HepG2 (cell line): Measurements from ENCODE around the gene P4HB. TPM values are rescaled to one million over a fixed set of nuclear protein-coding genes. Genes with fewer than 3 reads are reported as not detected.

Experiments used
- AGO2 ChIP-seq: fragments of 200-400 bp; formaldehyde crosslinking; optimal IDR thresholded peaks from 2 replicates; pipeline ENCODE3; 2017; ENCODE audit warnings: mild to moderate bottlenecking, low read depth, low read length, moderate library complexity
- ATF3 ChIP-seq: sonication (generic); formaldehyde crosslinking; IDR thresholded peaks from 2 replicates; pipeline ENCODE4 v1.4.0; 2020; ENCODE audit warnings: missing genetic modification reagents
- CTCF ChIP-seq: sonication (generic); formaldehyde crosslinking; IDR thresholded peaks from 2 replicates; pipeline ENCODE4 v1.5.0; 2020; ENCODE audit warnings: mild to moderate bottlenecking, missing genetic modification reagents, moderate library complexity
- DMAP1 ChIP-seq: IDR thresholded peaks from 2 replicates; pipeline ENCODE4 v1.6.1; 2016
- DR1 ChIP-seq: sonication (generic); formaldehyde crosslinking; IDR thresholded peaks from 2 replicates; pipeline ENCODE4 v1.8.0; 2021; ENCODE audit warnings: mild to moderate bottlenecking, missing genetic modification reagents, inconsistent platforms
- EZH2 ChIP-seq: conservative IDR thresholded peaks from 2 replicates; pipeline ENCODE4 v1.6.1; 2012; ENCODE audit warnings: mild to moderate bottlenecking, low read depth, low read length, moderate library complexity
- HDAC6 ChIP-seq: fragments of 200-600 bp; sonication (generic); IDR thresholded peaks from 2 replicates; pipeline ENCODE4 v1.7.0; 2017; ENCODE audit warnings: mild to moderate bottlenecking, antibody characterized with exemption, low read length, low read depth
- KMT2B ChIP-seq: IDR thresholded peaks from 2 replicates; pipeline ENCODE4 v1.6.1; 2016; ENCODE audit warnings: missing genetic modification reagents, missing compliant biosample characterization
- MLLT10 ChIP-seq: sonication (generic); formaldehyde crosslinking; IDR thresholded peaks from 2 replicates; pipeline ENCODE4 v1.4.0; 2020; ENCODE audit warnings: missing genetic modification reagents
- NFIB ChIP-seq: sonication (generic); formaldehyde crosslinking; IDR thresholded peaks from 2 replicates; pipeline ENCODE4 v1.9.0; 2021; ENCODE audit warnings: missing genetic modification reagents, mild to moderate bottlenecking, borderline replicate concordance
- PCBP1 ChIP-seq: fragments of 200-400 bp; formaldehyde crosslinking; IDR thresholded peaks from 2 replicates; pipeline ENCODE4 v1.6.1; 2017; ENCODE audit warnings: mild to moderate bottlenecking, low read depth, low read length, borderline replicate concordance
- RBFOX2 ChIP-seq: fragments of 200-400 bp; formaldehyde crosslinking; IDR thresholded peaks from 2 replicates; pipeline ENCODE4 v1.6.1; 2017; ENCODE audit warnings: low read depth, mild to moderate bottlenecking, low read length
- REXO4 ChIP-seq: sonication (generic); formaldehyde crosslinking; IDR thresholded peaks from 2 replicates; pipeline ENCODE4 v1.8.0; 2022; ENCODE audit warnings: missing genetic modification reagents, mild to moderate bottlenecking, borderline replicate concordance
- SALL1 ChIP-seq: sonication (generic); formaldehyde crosslinking; IDR thresholded peaks from 2 replicates; pipeline ENCODE4 v1.8.0; 2022; ENCODE audit warnings: mild to moderate bottlenecking, missing genetic modification reagents
- SALL2 ChIP-seq: sonication (generic); formaldehyde crosslinking; IDR thresholded peaks from 2 replicates; pipeline ENCODE4 v1.8.1; 2023; ENCODE audit warnings: mild to moderate bottlenecking, missing genetic modification reagents, inconsistent platforms
- THAP7 ChIP-seq: sonication (generic); formaldehyde crosslinking; IDR thresholded peaks from 2 replicates; pipeline ENCODE4 v1.8.1; 2023; ENCODE audit warnings: mild to moderate bottlenecking, missing genetic modification reagents
- U2AF1 ChIP-seq: fragments of 200-400 bp; formaldehyde crosslinking; optimal IDR thresholded peaks from 2 replicates; pipeline ENCODE3; 2017; ENCODE audit warnings: mild to moderate bottlenecking, low read depth, low read length
- ZNF230 ChIP-seq: sonication (generic); formaldehyde crosslinking; IDR thresholded peaks from 2 replicates; pipeline ENCODE4 v1.4.0; 2020; ENCODE audit warnings: mild to moderate bottlenecking, missing genetic modification reagents
- ZNF263 ChIP-seq: sonication (generic); formaldehyde crosslinking; IDR thresholded peaks from 2 replicates; pipeline ENCODE4 v1.4.0; 2020; ENCODE audit warnings: missing genetic modification reagents
- ZNF292 ChIP-seq: sonication (generic); formaldehyde crosslinking; IDR thresholded peaks from 2 replicates; pipeline ENCODE4 v1.8.1; 2022; ENCODE audit warnings: mild to moderate bottlenecking, low read depth, missing genetic modification reagents, borderline replicate concordance
- ZNF574 ChIP-seq: sonication (generic); formaldehyde crosslinking; IDR thresholded peaks from 2 replicates; pipeline ENCODE4 v1.4.0; 2020; ENCODE audit warnings: missing genetic modification reagents
- ZNF761 ChIP-seq: sonication (generic); formaldehyde crosslinking; conservative IDR thresholded peaks from 2 replicates; pipeline ENCODE4 v1.4.0; 2020; ENCODE audit warnings: mild to moderate bottlenecking, missing genetic modification reagents
- ZZZ3 ChIP-seq: sonication (generic); formaldehyde crosslinking; IDR thresholded peaks from 2 replicates; pipeline ENCODE4 v1.4.0; 2020; ENCODE audit warnings: missing genetic modification reagents, mild to moderate bottlenecking, borderline replicate concordance
- polyA plus RNA-seq, 8 experiments: library from polyadenylated mRNA; depleted of rRNA in 3 of 8; stranded (reverse) in 7 of 8; unstranded in 1 of 8; fragments of >200 nt; fragmentation: Illumina TruSeq in 4 of 8; extraction: Trizol in 4 of 8; gene quantifications; 2 replicates each; pipeline versions ENCODE4 v1.2.1 to v1.2.3, GENCODE V29; 2011 to 2016; ENCODE audit warnings: low read depth in 4 of 8, missing spikeins in 1 of 8, mixed read lengths in 1 of 8; ENCODE audit not compliant: insufficient read depth in 1 of 8
- total RNA-seq, 5 experiments: library from RNA; depleted of rRNA; stranded (reverse); fragments of >200 nt; fragmentation: Illumina TruSeq; extraction: Trizol; gene quantifications; 2 replicates each; pipeline ENCODE4 v1.2.3, GENCODE V29; 2016; ENCODE audit warnings: low read depth in 1 of 5

P4HB gene
- total and polyA plus RNA-seq, 2 of the 13 experiments (the other 11 are each of a cell fraction or from before 2014, with no cell fraction given) = 185 to 782 TPM

GRCh38 chr17:81906476-81907218 is 46.3 kb upstream of the P4HB start (continued):
- TF ChIP-seq NFIB (CRISPR knock-in tag) (no peak), ZNF230 (CRISPR knock-in tag) (no peak), RBFOX2 (peak; percentile 52), DMAP1 (CRISPR knock-in tag) (no peak), CTCF (CRISPR knock-in tag) (peak; percentile 59), REXO4 (no peak; the same call in 1 of the 2 replicates), SALL2 (no peak), ZNF574 (0 out of 2 replicates have a peak, but pooled peaks have one; percentile 4), ZNF761 (CRISPR knock-in tag) (no peak), HDAC6 (no peak), ATF3 (CRISPR knock-in tag) (no peak), ZNF263 (CRISPR knock-in tag) (0 out of 2 replicates have a peak, but pooled peaks have one; percentile 10), U2AF1 (no peak), PCBP1 (no peak), AGO2 (peak; percentile 80), ZZZ3 (CRISPR knock-in tag) (no peak), EZH2 (no peak), THAP7 (CRISPR knock-in tag) (0 out of 2 replicates have a peak, but pooled peaks have one; percentile 62), SALL1 (CRISPR knock-in tag) (0 out of 2 replicates have a peak, but pooled peaks have one; percentile 18), ZNF292 (CRISPR knock-in tag) (no peak), DR1 (CRISPR knock-in tag) (no peak), KMT2B (no peak), MLLT10 (CRISPR knock-in tag) (no peak)
